Retinal pigment epithelial cell (primary cell): Measurements from ENCODE around the gene LYPD5.
A peak's percentile ranks its signal among the peaks of the same experiment; 100 is the strongest.

Experiments
- DNase-seq: peaks from one replicate; pipeline ENCODE4 v3.0.0-alpha.2; 2010; ENCODE audit warnings: low read depth
- H3K4me3 ChIP-seq: 2 replicates; pipeline ENCODE4 v1.5.1; 2011; ENCODE audit warnings: mild to moderate bottlenecking, low read length, control low read depth, moderate library complexity
- CTCF ChIP-seq: conservative IDR thresholded peaks from 2 replicates; pipeline ENCODE4 v1.5.1; 2011; ENCODE audit warnings: low read depth, low read length, control low read depth, inconsistent platforms

LYPD5 gene

GRCh38 chr19:43782311-43782660, 20.0 kb downstream of the LYPD5 start:
- no peak for TF ChIP-seq CTCF
- DNase-seq = no peak
- H3K4me3 ChIP-seq = no peak overlapping the region

- DNase-seq = no peak
- no peak overlapping the region for H3K4me3 ChIP-seq
- no peak for TF ChIP-seq CTCF
Observed at GRCh38 chr19:43781630-43782310, 20.5 kb downstream of the LYPD5 start.

- no peak for DNase-seq
- H3K4me3 ChIP-seq = no peak within 1 kb of the TSS
- TF ChIP-seq CTCF = no peak
Observed at GRCh38 chr19:43780706-43781525, 21.3 kb downstream of the LYPD5 start, which contains the start of gene KCNN4. Gene KCNN4, minus strand, starts transcription at chr19:43780973. Its CDS starts 112 bp downstream, at chr19:43780861.

- DNase-seq = no peak
- TF ChIP-seq CTCF = peak; percentile 5
- H3K4me3 ChIP-seq = no peak overlapping the region
Observed at GRCh38 chr19:43779820-43780219, 22.4 kb downstream of the LYPD5 start.

- DNase-seq = no peak
- TF ChIP-seq CTCF = no peak
- H3K4me3 ChIP-seq = no peak overlapping the region
Observed at GRCh38 chr19:43779147-43779819, 23.0 kb downstream of the LYPD5 start.

- TF ChIP-seq CTCF = no peak
- H3K4me3 ChIP-seq = no peak overlapping the region
- DNase-seq = no peak
Observed at GRCh38 chr19:43778651-43779050, 23.6 kb downstream of the LYPD5 start.
